GM10248 (cell line): Measurements from ENCODE around the gene CACNA1G.

Experiments used
- CTCF ChIA-PET: fragments of 300-600 bp; sonication (Branson Sonifier 250); formaldehyde crosslinking; extraction: SDS; loops from one replicate; lab custom pipeline; 2021; ENCODE audit warnings: antibody characterized with exemption; lab: Yijun Ruan, JAX
- POLR2A ChIA-PET: fragments of 350-650 bp; sonication (Branson Sonifier 250); formaldehyde crosslinking; extraction: SDS; loops from one replicate; lab custom pipeline; 2020; ENCODE audit warnings: antibody characterized with exemption; lab: Yijun Ruan, JAX
- DNase-seq: peaks from one replicate; pipeline ENCODE4 v3.0.0; 2012; ENCODE audit errors: extremely low spot score
- CTCF ChIP-seq: IDR thresholded peaks from 2 replicates; pipeline ENCODE4 v1.5.1; 2012; ENCODE audit warnings: mild to moderate bottlenecking, low read depth; ENCODE audit errors: extremely low read depth, missing control alignments, control extremely low read depth

Gene CACNA1G

GRCh38 chr17:50675627-50676026, 115.1 kb downstream of the CACNA1G start:
- no peak for TF ChIP-seq CTCF
- POLR2A ChIA-PET = no interaction called here
- CTCF ChIA-PET = no interaction called here
- no peak for DNase-seq

GRCh38 chr17:50676065-50676975, 115.8 kb downstream of the CACNA1G start:
- POLR2A ChIA-PET = no interaction called here
- no peak for DNase-seq
- CTCF ChIA-PET = no interaction called here
- TF ChIP-seq CTCF = no peak
